ENCODE results near the gene MESP1.

MESP1 gene

DNA sequence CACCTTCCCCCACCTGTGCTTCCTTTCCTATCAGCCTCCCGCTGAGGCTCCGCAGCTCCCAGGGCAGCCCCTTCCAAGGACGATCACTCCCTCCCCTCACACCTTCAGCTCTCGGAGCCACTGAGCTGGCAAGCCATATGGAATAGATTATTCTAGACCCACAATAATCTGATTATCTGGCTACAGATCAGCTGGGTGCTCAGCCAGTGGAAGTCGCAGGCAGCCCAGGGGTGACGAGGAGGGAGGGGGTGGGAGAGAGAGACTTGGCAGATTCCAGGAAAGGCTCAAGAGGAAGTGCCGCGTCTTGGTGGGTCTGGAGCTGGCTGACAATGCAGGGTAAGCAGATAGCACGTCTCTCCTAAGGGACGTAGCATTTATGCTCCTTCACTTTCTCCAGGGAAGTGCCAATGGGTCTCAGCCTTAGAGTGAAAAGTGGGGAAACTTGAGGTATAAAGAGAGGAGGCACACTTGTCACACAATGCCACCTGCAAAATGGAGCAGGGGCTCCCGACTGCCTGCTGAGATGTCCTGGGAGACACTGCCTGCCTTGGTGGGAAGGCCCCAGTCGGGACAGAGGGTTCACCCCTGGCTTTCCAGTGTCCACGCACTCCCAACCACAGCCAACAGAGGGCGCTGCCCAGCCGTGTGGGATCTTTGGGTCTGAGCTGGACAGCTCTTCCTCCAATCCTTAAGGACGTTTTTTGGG is 9.4 kb upstream of the MESP1 start:
- DNase-seq = peak in 49 of 58 donors; percentile 10 to 84 (median 42)

DNA sequence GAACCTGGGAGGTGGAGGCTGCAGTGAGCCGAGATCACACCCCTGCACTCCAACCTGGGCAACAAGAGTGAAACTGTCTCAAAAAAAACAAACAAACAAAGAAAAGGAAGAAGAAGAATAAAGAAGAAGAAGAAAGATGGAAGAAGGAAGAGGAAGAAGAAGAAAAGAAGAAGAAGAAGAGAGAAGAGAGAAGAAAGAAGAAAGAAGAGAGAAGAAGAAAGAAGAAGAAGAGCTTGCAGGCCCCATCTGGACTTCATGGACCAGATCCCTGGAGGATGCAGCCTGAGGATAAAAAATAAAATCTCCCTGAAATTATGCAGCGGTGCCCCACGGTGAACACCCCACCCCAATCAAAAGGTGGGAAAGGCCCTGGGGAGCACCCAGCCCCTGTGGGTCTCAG is 8.8 kb upstream of the MESP1 start:
- no peak for DNase-seq

- no peak for DNase-seq
Observed at GRCh38 chr15:89758981-89759380, 7.9 kb upstream of the MESP1 start.

DNA sequence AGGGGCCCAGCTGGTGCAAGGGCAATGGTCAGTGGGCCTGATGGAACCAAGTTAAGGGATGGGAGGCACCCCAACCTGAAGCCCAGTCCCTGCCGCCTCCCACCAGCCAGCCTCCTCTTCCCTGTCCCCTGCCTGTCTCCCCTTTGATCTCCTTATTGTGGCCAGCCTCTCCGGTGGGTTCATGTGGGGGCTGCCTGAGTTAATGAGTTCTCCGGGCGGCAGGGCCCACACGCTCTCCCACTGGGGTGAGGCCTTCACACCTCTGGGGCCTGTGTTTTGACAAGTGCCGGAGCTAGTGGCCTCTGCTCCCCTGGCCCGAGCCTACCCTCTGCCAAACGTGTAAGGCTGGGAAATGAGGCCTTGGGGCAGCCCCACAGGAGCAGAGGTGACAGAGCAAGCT is 7.2 kb upstream of the MESP1 start:
- DNase-seq = no peak

DNA sequence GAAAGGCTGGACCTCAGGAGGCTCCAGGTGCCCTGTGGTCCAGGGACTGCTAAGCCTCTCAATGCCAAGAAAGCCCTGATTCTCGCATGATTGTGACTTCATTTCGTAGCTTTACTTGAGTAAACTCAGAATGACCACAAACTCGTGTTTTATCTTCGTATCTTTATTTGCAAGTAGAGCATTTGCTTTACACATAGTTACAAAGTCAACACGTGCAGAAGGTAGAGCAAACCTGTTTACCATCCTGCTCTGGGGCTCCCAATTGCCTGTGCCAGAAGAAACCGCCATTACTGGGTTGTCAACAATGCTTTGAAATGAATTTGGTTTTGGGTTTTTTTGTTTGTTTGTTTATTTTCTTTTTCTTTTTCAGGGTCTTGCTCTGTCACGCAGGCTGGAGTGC is 5.8 kb upstream of the MESP1 start:
- no peak for DNase-seq

- DNase-seq = no peak
Observed at GRCh38 chr15:89755701-89756100, 4.7 kb upstream of the MESP1 start.

DNA sequence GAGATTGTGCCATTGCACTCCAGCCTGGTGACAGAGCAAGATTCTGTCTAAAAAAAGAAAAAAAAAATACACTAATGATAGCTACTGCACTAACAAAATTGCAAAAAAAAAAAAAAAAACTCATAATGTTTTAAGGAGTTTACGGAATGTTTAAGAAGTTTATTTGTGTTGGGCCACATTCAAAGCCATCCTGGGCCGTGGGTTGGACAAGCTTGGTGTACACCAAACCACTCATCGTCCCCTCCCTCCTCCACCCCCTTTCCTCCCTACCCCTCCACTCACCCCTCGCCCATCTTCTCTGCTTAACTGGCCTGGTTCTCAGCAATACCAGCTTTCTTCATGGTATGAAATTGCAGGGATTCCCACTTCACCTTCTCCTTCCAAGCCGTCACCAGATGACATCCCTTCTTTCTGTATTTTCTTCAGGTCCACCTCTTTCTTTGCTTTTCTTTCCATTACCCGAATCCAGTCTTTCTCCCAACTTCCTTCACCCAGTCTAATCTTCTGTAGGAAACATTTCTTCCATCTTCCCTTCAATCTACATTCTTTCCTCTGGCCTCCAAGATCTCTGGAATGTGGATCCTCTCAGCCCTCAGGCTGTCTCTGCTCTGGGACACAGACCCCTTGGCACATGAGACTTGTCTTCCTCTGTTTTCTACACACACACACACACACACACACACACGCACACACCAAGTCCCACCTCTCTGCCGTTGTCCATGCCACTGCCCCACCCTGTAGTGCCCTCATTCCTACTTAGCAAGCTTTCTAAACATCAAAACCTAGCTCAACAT is 3.5 kb upstream of the MESP1 start:
- no peak for DNase-seq

DNA sequence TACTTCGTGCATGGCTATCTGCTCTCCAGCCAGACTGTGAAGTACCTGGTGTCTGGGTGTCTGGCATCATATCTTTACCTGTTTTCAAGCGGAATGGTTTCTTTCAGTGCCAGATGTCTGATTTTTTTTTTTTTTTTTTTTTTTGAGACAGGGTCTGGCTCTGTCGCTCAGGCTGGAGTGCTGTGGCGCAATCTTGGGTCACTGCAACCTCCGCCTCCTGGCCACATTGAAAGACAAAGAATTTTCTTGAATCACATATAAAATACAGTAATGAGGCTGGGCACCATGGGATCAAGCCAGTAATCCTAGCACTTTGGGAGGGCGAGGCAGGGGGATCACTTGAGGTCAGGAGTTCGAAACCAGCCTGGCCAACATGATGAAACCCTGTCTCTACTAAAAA is 2.8 kb upstream of the MESP1 start:
- DNase-seq = no peak

DNA sequence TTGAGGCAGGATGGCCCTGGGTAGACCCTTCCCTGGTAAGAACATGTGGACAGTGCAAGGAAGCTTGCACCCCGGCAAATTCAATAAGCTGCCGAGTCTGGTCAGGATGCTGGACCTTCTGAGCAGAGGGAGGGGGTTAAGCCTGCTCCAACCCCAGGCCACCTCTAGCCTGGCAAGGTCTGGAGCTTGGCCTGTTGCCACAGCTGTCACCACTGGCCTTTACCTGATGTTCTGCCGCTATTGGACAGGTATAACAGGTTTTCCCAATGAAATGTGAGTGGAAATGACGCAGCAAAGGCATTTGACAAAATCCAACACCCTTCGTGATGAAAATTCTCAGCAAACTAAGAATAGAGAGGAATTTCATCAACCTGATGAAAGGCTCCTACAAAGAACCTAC is 699 bp upstream of the MESP1 start:
- DNase-seq = no peak

DNA sequence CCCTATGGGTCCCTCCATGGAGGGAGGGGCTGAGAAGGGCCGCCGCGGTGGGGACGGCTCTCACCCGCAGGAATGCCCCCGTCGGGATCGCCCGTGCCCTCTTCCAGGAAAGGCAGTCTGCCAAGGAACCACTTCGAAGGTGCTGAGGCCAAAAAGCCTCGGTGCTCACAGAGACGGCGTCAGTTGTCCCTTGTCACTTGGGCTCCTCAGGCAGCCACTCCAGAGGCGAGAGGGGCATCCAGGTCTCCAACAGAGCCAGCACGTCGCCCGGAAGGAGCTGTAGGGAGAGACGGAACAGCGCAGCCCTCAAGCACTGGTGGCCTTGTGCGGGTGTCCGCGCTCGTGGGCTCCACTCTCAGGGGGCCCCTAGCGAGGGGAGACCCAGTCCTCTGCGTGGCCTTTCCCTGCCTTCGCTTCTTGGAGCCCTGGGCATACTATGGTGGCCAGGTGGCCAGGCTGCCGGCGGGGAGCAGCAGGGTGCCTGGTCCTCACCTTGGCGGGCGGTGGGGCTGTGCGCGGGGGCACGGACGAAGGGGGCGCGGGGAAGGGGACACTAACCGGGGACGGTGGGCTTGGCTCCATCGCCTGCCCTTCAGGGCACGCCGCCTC is 994 bp downstream of the MESP1 start:
- peak in 9 of 58 donors; percentile 6 to 52 (median 26) for DNase-seq

DNA sequence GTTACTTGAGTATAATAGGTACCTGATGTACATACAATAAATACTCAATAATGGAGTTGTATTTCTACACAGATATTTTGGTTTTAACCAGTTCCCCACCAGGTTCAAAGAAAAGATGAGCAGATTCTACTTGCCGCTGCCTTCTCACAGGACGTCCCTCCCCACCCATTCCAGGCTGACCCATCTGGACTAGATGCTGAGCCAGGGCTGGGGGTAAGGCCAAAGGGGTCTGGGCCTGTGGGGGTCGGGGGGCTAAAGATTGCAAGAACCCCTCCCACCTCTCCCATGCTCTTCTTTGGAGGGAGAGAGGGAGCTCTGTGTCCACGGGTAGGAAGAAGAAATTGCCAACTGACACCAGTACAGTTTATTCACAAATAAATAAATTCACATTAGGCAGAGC is 1.5 kb downstream of the MESP1 start:
- no peak for DNase-seq

GRCh38 chr15:89749054-89749453 is 2.0 kb downstream of the MESP1 start:
- DNase-seq = no peak

GRCh38 chr15:89747708-89748682 is 3.1 kb downstream of the MESP1 start:
- DNase-seq = no peak

DNA sequence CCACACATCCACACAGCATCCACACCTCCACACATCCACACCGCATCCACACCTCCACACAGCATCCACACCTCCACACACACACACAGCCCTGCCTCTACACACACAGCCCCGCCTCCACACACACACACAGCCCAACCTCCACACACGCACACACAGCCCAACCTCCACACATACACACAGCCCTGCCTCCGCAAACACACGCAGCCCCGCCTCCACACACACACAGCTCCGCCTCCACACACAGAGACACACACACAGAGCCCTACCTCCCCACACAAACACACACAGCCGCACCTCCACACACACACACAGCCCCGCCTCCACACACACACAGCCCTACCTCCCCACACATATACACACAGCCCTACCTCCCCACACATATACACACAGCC is 4.7 kb downstream of the MESP1 start:
- DNase-seq = no peak

DNA sequence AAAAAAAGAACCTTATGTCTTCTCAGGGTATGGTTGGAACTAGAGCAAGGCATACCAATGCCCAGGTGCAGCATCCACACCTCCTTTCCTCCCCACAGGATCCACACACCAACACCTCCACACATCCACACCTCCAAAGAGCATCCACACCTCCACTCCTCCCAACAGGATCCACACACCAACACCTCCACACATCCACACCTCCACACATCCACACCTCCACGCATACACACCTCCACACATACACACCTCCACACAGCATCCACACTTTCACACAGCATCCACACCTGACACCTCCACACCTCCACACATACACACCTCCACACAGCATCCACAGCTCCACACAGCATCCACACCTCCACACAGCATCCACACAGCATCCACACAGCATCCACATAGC is 5.3 kb downstream of the MESP1 start:
- DNase-seq = no peak

- no peak for DNase-seq
Observed at GRCh38 chr15:89745131-89745530, 5.9 kb downstream of the MESP1 start.

DNA sequence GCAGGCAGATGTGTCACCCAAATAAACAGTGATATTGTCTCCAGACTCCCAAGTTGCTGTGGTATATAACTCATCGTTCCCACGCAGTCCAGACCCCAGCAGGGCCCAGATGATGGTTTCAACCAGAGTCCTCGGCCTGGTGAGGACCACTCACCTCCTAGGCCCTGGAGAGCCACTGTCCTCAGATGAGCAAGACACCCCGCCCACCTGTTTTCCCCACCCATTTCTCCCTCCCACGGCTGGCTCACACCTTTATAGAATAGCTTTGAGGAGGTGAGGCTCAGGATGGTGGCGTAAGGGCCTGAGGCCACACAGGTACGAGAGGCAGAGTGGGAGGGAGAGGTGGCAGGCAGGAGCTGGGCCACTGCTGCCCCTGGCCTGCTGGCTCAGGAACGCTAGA is 7.5 kb downstream of the MESP1 start:
- no peak for DNase-seq

DNA sequence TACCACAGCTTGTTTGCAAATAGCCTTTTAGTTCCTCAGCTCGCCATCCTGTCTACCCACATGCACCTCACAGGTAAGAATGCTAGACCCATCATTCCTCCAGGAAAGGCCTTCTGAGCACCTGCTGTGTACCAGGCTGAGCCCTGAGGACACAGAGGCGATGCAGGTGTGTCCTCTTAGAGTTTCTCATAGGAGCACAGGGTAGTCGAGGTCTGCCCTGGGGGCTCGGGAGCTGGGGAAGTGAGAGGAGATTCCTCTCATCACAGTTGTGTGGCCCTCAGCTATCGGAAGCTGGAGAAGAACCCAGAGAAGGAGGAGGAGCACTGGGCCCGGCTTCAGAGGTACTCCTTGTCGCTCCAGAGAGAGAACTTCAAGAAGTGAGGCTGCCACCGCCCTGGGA is 8.0 kb downstream of the MESP1 start:
- no peak for DNase-seq

- DNase-seq = peak in 27 of 58 donors; percentile 3 to 69 (median 25)
Observed at GRCh38 chr15:89740137-89740536, 10.9 kb downstream of the MESP1 start.

- DNase-seq = no peak
Observed at GRCh38 chr15:89735773-89736172, 15.3 kb downstream of the MESP1 start.

DNA sequence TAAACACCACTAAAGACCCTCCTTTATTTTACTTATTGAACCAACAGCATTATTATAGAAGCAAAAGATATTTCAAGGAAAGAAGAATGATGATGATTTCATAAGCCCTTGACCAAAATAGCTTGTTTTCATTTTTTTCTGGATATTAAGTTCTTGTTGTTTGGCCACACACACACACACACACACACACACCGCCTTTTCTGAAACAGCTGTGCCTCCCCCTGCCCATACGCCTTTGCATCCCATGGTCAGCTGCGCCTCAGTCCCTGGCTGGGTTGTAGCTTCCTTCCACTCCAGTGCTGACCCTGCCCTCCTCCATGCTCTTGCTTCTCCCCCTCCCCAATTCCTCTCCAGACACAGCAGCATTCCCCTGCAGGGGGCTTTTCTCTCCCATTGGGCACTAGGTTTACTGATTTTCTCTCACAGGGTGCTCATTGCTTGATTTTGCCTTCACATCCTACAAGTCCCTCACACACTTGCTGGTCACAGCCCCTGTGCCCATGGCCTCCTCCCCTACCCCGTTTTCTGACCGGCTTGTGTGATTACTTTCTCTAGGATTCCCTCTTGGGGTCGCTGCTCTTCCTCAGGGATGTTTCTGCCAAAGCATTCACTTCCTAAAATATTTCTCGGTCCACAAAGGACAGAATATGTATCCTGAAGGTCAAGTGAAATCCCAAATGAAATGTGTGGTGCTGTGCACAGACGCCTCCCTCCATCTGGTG is 18.4 kb downstream of the MESP1 start:
- no peak for DNase-seq

All from anterior cingulate cortex (tissue), 58 donors.